Activated naive CD8-positive, alpha-beta T cell treated with anti-CD3 and anti-CD28 coated beads for 36 hours (primary cell): ENCODE results near the gene GCC2. TPM values are rescaled to one million over a fixed set of nuclear protein-coding genes. Genes with fewer than 3 reads are reported as not detected.
"Not testable (repeated sequence)": the region's sequence is repeated elsewhere in the genome, so short reads cannot be mapped to it uniquely, and the experiment has no call there.

Experiments used
- DNase-seq: peaks from one replicate; pipeline ENCODE4 v3.0.0; 2021
- H3K27ac Mint-ChIP-seq: one replicate; pipeline ENCODE4 v1.8.0; 2022; ENCODE audit warnings: mild to moderate bottlenecking, moderate library complexity, mixed read lengths
- H3K27me3 Mint-ChIP-seq: one replicate; pipeline ENCODE4 v1.8.0; 2022; ENCODE audit warnings: mild to moderate bottlenecking, mixed read lengths
- H3K36me3 Mint-ChIP-seq: one replicate; pipeline ENCODE4 v1.8.0; 2021; ENCODE audit warnings: mild to moderate bottlenecking, mixed read lengths
- H3K4me1 Mint-ChIP-seq: one replicate; pipeline ENCODE4 v1.8.0; 2021; ENCODE audit warnings: mixed read lengths
- H3K4me3 Mint-ChIP-seq: one replicate; pipeline ENCODE4 v1.8.0; 2022; ENCODE audit warnings: mild to moderate bottlenecking, moderate library complexity, mixed read lengths
- H3K9me3 Mint-ChIP-seq: one replicate; pipeline ENCODE4 v1.8.0; 2022; ENCODE audit warnings: mixed read lengths
- total RNA-seq, 2 experiments: library from RNA; stranded (reverse); gene quantifications; one replicate each; pipeline ENCODE4 v1.2.3, GENCODE V29; 2021

The GCC2 gene
- total RNA-seq, 2 experiments from 2014 or later: 36.9 to 43.6 TPM

- H3K4me1 Mint-ChIP-seq: no peaks in the 10 kb centered on the region
- H3K9me3 Mint-ChIP-seq: no peaks in the 10 kb centered on the region
- DNase-seq: no peak
- H3K36me3 Mint-ChIP-seq: no peaks in the 10 kb centered on the region
- H3K4me3 Mint-ChIP-seq: no peak overlapping the region
- H3K27ac Mint-ChIP-seq: no peak overlapping the region
- peaks cover 8% of the 10 kb centered on the region for H3K27me3 Mint-ChIP-seq
These were observed 30.6 kb upstream of the GCC2 start for GRCh38 chr2:108418416-108418815.

GRCh38 chr2:108423067-108423466, 25.9 kb upstream of the GCC2 start:
- Mint-ChIP-seq H3K27me3 (peaks cover 10% of the 10 kb centered on the region), H3K9me3 (no peaks in the 10 kb centered on the region), H3K36me3 (no peaks in the 10 kb centered on the region), H3K27ac (no peak overlapping the region), H3K4me1 (no peaks in the 10 kb centered on the region), H3K4me3 (no peak overlapping the region)
- DNase-seq: no peak

GRCh38 chr2:108423502-108424251, 25.3 kb upstream of the GCC2 start:
- DNase-seq: no peak
- Mint-ChIP-seq H3K27me3 (peaks cover 10% of the 10 kb centered on the region), H3K4me1 (no peaks in the 10 kb centered on the region), H3K36me3 (no peaks in the 10 kb centered on the region), H3K27ac (no peak overlapping the region), H3K4me3 (no peak overlapping the region), H3K9me3 (no peaks in the 10 kb centered on the region)

GRCh38 chr2:108428286-108429009, 20.6 kb upstream of the GCC2 start:
- DNase-seq: no peak
- H3K4me1 Mint-ChIP-seq: no peaks in the 10 kb centered on the region
- H3K4me3 Mint-ChIP-seq: no peak overlapping the region
- H3K27me3 Mint-ChIP-seq: peaks cover 2% of the 10 kb centered on the region
- no peaks in the 10 kb centered on the region for H3K9me3 Mint-ChIP-seq
- H3K36me3 Mint-ChIP-seq: no peaks in the 10 kb centered on the region
- no peak overlapping the region for H3K27ac Mint-ChIP-seq

GRCh38 chr2:108435578-108435977, 13.4 kb upstream of the GCC2 start:
- not testable (repeated sequence) for H3K36me3 Mint-ChIP-seq, H3K4me3 Mint-ChIP-seq, H3K27me3 Mint-ChIP-seq, H3K27ac Mint-ChIP-seq, H3K9me3 Mint-ChIP-seq, DNase-seq
- peaks cover 12% of the 10 kb centered on the region for H3K4me1 Mint-ChIP-seq

- H3K27me3 Mint-ChIP-seq: no peaks in the 10 kb centered on the region
- no peak for DNase-seq
- H3K9me3 Mint-ChIP-seq: peaks cover 1% of the 10 kb centered on the region
- H3K27ac Mint-ChIP-seq: peak overlapping the region; percentile 78
- no peaks in the 10 kb centered on the region for H3K36me3 Mint-ChIP-seq
- peaks cover 12% of the 10 kb centered on the region for H3K4me1 Mint-ChIP-seq
- H3K4me3 Mint-ChIP-seq: peak overlapping the region; percentile 22
These were observed 12.0 kb upstream of the GCC2 start for GRCh38 chr2:108436976-108437375.

- Mint-ChIP-seq H3K27me3 (no peaks in the 10 kb centered on the region), H3K27ac (no peak overlapping the region), H3K36me3 (no peaks in the 10 kb centered on the region), H3K4me3 (no peak overlapping the region), H3K4me1 (peaks cover 10% of the 10 kb centered on the region), H3K9me3 (peaks cover 6% of the 10 kb centered on the region)
- no peak for DNase-seq
These were observed 7.3 kb upstream of the GCC2 start for GRCh38 chr2:108441712-108442111.

- no peak overlapping the region for H3K4me3 Mint-ChIP-seq
These were observed 3.8 kb upstream of the GCC2 start for GRCh38 chr2:108444941-108445840.

GRCh38 chr2:108446703-108447102, 2.3 kb upstream of the GCC2 start:
- H3K36me3 Mint-ChIP-seq: peaks cover 8% of the 10 kb centered on the region
- H3K4me3 Mint-ChIP-seq: no peak overlapping the region
- peaks cover 6% of the 10 kb centered on the region for H3K9me3 Mint-ChIP-seq
- H3K27me3 Mint-ChIP-seq: no peaks in the 10 kb centered on the region
- DNase-seq: no peak
- no peak overlapping the region for H3K27ac Mint-ChIP-seq
- H3K4me1 Mint-ChIP-seq: peaks cover 13% of the 10 kb centered on the region

More at GRCh38 chr2:108444941-108445840, 3.8 kb upstream of the GCC2 start:
- H3K36me3 Mint-ChIP-seq: peaks cover 2% of the 10 kb centered on the region
- no peak for DNase-seq
- no peaks in the 10 kb centered on the region for H3K27me3 Mint-ChIP-seq
- peaks cover 4% of the 10 kb centered on the region for H3K4me1 Mint-ChIP-seq
- H3K27ac Mint-ChIP-seq: no peak overlapping the region
- H3K9me3 Mint-ChIP-seq: peaks cover 6% of the 10 kb centered on the region

GRCh38 chr2:108447947-108448677, 894 bp upstream of the GCC2 start:
- peak overlapping the region; percentile 95 for H3K4me3 Mint-ChIP-seq

GRCh38 chr2:108449410-108450130, 564 bp downstream of the GCC2 start:
- Mint-ChIP-seq H3K36me3 (peaks cover 25% of the 10 kb centered on the region), H3K4me1 (peaks cover 29% of the 10 kb centered on the region), H3K9me3 (no peaks in the 10 kb centered on the region), H3K27me3 (no peaks in the 10 kb centered on the region), H3K4me3 (peak overlapping the region; percentile 95), H3K27ac (peak overlapping the region; percentile 92)
- DNase-seq: peak; percentile 18

More at GRCh38 chr2:108447947-108448677, 894 bp upstream of the GCC2 start:
- Mint-ChIP-seq H3K4me1 (peaks cover 24% of the 10 kb centered on the region), H3K27me3 (no peaks in the 10 kb centered on the region), H3K36me3 (peaks cover 16% of the 10 kb centered on the region), H3K9me3 (peaks cover 6% of the 10 kb centered on the region), H3K27ac (peak overlapping the region; percentile 92)
- DNase-seq: no peak

GRCh38 chr2:108450863-108451262, 1.9 kb downstream of the GCC2 start:
- H3K36me3 Mint-ChIP-seq: peaks cover 38% of the 10 kb centered on the region

GRCh38 chr2:108451976-108452375, 3.0 kb downstream of the GCC2 start:
- no peak overlapping the region for H3K4me3 Mint-ChIP-seq
- H3K27ac Mint-ChIP-seq: peak overlapping the region; percentile 52
- no peaks in the 10 kb centered on the region for H3K27me3 Mint-ChIP-seq
- H3K9me3 Mint-ChIP-seq: peaks cover 8% of the 10 kb centered on the region
- peaks cover 48% of the 10 kb centered on the region for H3K36me3 Mint-ChIP-seq
- DNase-seq: no peak
- H3K4me1 Mint-ChIP-seq: peaks cover 34% of the 10 kb centered on the region

More at GRCh38 chr2:108450863-108451262, 1.9 kb downstream of the GCC2 start:
- no peak for DNase-seq
- no peak overlapping the region for H3K4me3 Mint-ChIP-seq
- H3K4me1 Mint-ChIP-seq: peaks cover 29% of the 10 kb centered on the region
- H3K9me3 Mint-ChIP-seq: peaks cover 2% of the 10 kb centered on the region
- H3K27ac Mint-ChIP-seq: peak overlapping the region; percentile 43
- no peaks in the 10 kb centered on the region for H3K27me3 Mint-ChIP-seq

- Mint-ChIP-seq H3K9me3 (peaks cover 23% of the 10 kb centered on the region), H3K4me1 (peaks cover 40% of the 10 kb centered on the region), H3K36me3 (peaks cover 64% of the 10 kb centered on the region)
- not testable (repeated sequence) for H3K4me3 Mint-ChIP-seq, H3K27ac Mint-ChIP-seq, DNase-seq, H3K27me3 Mint-ChIP-seq
These were observed 4.5 kb downstream of the GCC2 start for GRCh38 chr2:108453530-108453929.
